ENCODE results near the gene EVA1C.
"Not testable (repeated sequence)": the region's sequence is repeated elsewhere in the genome, so short reads cannot be mapped to it uniquely, and the experiment has no call there.

Gene EVA1C

DNA sequence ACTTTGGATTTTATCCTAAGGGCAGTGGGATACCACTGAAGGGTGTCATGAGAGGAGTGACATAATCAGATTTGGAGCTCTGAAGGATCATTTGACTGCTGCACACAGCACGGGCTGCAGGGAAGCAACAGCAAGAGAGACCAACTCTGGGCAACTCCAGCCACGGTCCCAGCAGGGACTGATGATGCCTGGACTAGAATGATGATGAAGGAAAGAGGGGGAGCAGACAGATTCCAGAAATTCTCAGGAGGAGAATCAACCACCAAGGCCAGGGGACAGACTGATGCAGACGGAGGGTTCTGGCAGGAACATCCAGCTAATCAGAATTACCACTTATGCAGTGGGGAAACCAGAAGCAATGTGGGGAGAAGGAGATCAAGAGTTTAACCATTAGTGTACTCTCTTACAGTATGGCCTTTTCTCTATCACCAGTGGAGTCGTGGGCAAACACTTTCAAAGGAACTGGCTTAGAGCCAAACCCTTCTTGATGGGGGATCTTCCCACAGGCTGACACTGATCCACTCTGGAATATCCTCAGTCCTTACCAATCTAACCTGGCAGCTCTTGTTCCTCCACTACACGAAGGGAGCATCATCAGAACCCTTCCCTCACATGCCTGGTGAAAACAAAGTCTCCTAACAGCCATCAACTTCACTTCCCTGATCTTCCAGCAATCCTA, 23.0 kb upstream of the EVA1C start:
- Histone ChIP-seq H3K27me3 (ENCODE audit: insufficient read depth, poor library complexity, severe bottlenecking) (no peaks in the 10 kb centered on the region), H3K27ac (ENCODE audit: poor library complexity, severe bottlenecking) (peak overlapping the region; percentile 88), H3K9me3 (ENCODE audit: severe bottlenecking) (no peaks in the 10 kb centered on the region), H3K36me3 (ENCODE audit: low read depth) (peaks cover 55% of the 10 kb centered on the region), H3K4me1 (ENCODE audit: insufficient read depth, poor library complexity, severe bottlenecking) (peaks cover 37% of the 10 kb centered on the region), H3K4me3 (ENCODE audit: severe bottlenecking) (no peak overlapping the region)
- ATAC-seq (ENCODE audit: low read depth) (no peak), DNase-seq (ENCODE audit: low spot score) (no peak)
- TF ChIP-seq, protein P1, sequence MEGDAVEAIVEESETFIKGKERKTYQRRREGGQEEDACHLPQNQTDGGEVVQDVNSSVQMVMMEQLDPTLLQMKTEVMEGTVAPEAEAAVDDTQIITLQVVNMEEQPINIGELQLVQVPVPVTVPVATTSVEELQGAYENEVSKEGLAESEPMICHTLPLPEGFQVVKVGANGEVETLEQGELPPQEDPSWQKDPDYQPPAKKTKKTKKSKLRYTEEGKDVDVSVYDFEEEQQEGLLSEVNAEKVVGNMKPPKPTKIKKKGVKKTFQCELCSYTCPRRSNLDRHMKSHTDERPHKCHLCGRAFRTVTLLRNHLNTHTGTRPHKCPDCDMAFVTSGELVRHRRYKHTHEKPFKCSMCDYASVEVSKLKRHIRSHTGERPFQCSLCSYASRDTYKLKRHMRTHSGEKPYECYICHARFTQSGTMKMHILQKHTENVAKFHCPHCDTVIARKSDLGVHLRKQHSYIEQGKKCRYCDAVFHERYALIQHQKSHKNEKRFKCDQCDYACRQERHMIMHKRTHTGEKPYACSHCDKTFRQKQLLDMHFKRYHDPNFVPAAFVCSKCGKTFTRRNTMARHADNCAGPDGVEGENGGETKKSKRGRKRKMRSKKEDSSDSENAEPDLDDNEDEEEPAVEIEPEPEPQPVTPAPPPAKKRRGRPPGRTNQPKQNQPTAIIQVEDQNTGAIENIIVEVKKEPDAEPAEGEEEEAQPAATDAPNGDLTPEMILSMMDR (IDR thresholded peaks at IDR 0.05; ENCODE audit: poor library complexity, severe bottlenecking): no peak

DNA sequence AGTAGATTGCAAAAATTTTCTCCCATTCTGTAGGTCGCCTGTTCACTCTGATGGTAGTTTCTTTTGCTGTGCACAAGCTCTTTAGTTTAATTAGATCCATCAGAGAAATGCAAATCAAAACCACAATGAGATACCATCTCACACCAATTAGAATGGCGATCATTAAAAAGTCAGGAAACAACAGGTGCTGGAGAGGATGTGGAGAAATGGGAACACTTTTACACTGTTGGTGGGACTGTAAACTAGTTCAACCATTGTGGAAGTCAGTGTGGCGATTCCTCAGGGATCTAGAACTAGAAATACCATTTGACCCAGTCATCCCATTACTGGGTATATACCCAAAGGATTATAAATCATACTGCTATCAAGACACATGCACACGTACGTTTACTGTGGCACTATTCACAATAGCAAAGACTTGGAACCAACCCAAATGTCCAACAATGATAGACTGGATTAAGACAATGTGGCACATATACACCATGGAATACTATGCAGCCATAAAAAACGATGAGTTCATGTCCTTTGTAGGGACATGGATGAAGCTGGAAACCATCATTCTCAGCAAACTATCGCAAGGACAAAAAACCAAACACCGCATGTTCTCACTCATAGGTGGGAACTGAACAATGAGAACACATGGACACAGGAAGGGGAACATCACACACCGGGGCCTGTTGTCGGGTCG, 21.8 kb upstream of the EVA1C start:
- Histone ChIP-seq H3K36me3 (ENCODE audit: low read depth) (peaks cover 43% of the 10 kb centered on the region), H3K27ac (ENCODE audit: poor library complexity, severe bottlenecking) (peak overlapping the region; percentile 88), H3K4me1 (ENCODE audit: insufficient read depth, poor library complexity, severe bottlenecking) (peaks cover 32% of the 10 kb centered on the region)
- not testable (repeated sequence) for H3K27me3 ChIP-seq (ENCODE audit: insufficient read depth, poor library complexity, severe bottlenecking); DNase-seq (ENCODE audit: low spot score); ATAC-seq (ENCODE audit: low read depth); H3K9me3 ChIP-seq (ENCODE audit: severe bottlenecking); H3K4me3 ChIP-seq (ENCODE audit: severe bottlenecking)

DNA sequence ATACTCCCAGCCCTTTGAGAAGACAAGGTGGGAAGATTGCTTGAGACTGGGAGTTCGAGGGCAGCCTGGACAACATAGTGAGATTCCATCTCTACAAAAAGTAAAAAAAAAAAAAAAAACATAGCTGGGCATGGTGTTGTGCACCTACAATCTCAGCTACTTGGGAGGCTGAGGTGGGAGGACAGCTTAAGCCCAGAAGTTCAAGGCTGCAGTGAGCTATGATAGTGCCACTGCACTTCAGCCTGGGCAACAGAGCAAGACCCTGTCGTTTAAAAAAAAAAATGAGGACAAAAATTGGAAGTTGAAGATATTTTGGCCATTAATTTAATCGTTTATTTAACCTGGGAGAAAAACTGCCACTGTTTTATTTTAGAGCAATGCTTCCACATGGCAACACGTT, 20.8 kb upstream of the EVA1C start:
- Histone ChIP-seq H3K9me3 (ENCODE audit: severe bottlenecking) (no peaks in the 10 kb centered on the region), H3K4me1 (ENCODE audit: insufficient read depth, poor library complexity, severe bottlenecking) (peaks cover 21% of the 10 kb centered on the region), H3K27me3 (ENCODE audit: insufficient read depth, poor library complexity, severe bottlenecking) (no peaks in the 10 kb centered on the region), H3K36me3 (ENCODE audit: low read depth) (peaks cover 37% of the 10 kb centered on the region), H3K4me3 (ENCODE audit: severe bottlenecking) (peak overlapping the region; percentile 71), H3K27ac (ENCODE audit: poor library complexity, severe bottlenecking) (peak overlapping the region; percentile 50)
- TF ChIP-seq, protein P1 (IDR thresholded peaks at IDR 0.05; ENCODE audit: poor library complexity, severe bottlenecking): no peak
- no peak for ATAC-seq (ENCODE audit: low read depth)
- DNase-seq (ENCODE audit: low spot score): no peak

DNA sequence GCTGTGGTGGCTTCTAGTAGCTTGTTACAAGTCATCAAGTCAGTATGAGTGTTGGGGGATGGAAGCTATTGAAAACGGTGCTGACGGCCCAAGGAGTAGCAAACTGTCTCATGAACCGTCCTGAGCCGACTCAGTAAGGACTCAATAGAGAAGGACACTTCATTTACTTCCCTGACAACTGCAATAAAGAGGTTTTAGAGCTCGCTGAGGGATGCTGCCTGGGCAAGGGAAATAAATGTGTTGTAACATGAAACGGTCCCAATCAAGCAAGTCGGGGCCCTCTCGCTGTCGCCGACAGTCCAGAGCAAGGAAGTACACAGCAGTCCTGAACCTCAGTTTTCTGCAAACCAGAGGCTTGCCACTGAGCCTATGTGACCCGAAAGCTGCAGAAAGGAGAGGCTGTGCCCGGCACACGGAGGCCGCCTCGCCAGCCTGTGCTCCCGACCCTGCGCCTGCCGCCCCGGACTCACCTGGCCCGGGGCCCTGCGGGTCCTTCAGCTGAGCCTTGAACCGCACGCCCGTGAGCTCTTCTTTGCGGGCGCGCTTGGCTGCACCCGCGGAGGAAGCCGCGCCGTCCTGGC, 20.1 kb upstream of the EVA1C start:
- Histone ChIP-seq H3K4me1 (ENCODE audit: insufficient read depth, poor library complexity, severe bottlenecking) (peaks cover 15% of the 10 kb centered on the region), H3K4me3 (ENCODE audit: severe bottlenecking) (peak overlapping the region; percentile 71), H3K27me3 (ENCODE audit: insufficient read depth, poor library complexity, severe bottlenecking) (no peaks in the 10 kb centered on the region), H3K9me3 (ENCODE audit: severe bottlenecking) (no peaks in the 10 kb centered on the region), H3K36me3 (ENCODE audit: low read depth) (peaks cover 37% of the 10 kb centered on the region), H3K27ac (ENCODE audit: poor library complexity, severe bottlenecking) (peak overlapping the region; percentile 50)
- DNase-seq (ENCODE audit: low spot score) (no peak), ATAC-seq (ENCODE audit: low read depth) (peak; percentile 58)
- TF ChIP-seq, protein P1 (IDR thresholded peaks at IDR 0.05; ENCODE audit: poor library complexity, severe bottlenecking): no peak

DNA sequence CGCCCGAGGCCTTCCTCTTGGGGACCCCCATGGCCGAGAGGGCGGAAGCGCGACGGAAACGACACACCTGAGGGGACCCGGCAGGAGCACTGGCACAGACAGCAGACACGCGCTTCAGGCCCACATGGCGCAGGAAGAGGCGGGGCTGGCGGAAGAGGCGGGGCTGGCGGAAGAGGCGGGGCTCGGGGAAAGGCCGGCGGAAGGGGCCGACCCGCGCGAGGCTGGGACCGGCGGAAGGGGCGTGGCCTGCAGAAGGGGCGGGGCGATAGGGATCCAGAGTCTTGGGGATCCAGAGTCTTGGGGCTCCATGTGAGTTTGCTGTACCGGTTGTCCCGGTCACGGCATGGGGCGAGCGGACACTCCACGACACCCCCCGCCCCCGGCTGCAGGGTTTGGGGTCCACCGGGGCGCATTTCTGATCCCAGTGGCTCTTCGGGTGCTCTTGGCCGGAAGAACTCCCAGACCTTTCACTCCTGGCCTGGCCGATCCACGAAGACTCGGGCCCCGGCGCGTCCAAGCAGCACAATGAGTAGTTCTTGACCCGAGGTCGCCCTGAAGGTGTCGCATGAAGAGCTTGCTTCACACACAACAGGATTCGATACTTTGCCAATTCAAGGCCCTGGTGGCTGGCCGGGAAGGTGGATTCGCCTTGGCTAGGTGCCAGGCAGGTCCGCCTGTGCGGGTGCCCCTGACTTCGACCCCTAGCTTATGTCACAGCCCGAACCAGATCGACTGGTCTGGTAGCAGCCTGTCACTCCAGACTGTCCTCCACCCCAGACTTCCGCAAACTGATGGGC, 19.4 kb upstream of the EVA1C start, which contains the start of gene URB1:
TSS of gene URB1 (minus strand) at position 133 of the 797 bp plus-strand sequence. CDS start at position 31, 102 bp downstream.
- peak within 1 kb of the TSS; percentile 50 for H3K27ac ChIP-seq (ENCODE audit: poor library complexity, severe bottlenecking)
- ATAC-seq (ENCODE audit: low read depth): peak; percentile 92

More for the DNA sequence above, 19.4 kb upstream of the EVA1C start, which contains the start of gene URB1:
- H3K27me3 ChIP-seq (ENCODE audit: insufficient read depth, poor library complexity, severe bottlenecking): no peaks in the 10 kb centered on the region
- TF ChIP-seq, protein P1 (IDR thresholded peaks at IDR 0.05; ENCODE audit: poor library complexity, severe bottlenecking): no peak
- peaks cover 31% of the 10 kb centered on the region for H3K36me3 ChIP-seq (ENCODE audit: low read depth)
- peaks cover 10% of the 10 kb centered on the region for H3K4me1 ChIP-seq (ENCODE audit: insufficient read depth, poor library complexity, severe bottlenecking)
- DNase-seq (ENCODE audit: low spot score): peak; percentile 82
- peak within 1 kb of the TSS; percentile 71 for H3K4me3 ChIP-seq (ENCODE audit: severe bottlenecking)
- H3K9me3 ChIP-seq (ENCODE audit: severe bottlenecking): no peaks in the 10 kb centered on the region
